Activated naive CD4-positive, alpha-beta T cell treated with anti-CD3 and anti-CD28 coated beads, Interleukin-2, amount 50 U/mL, for 24 hours (primary cell): Measurements from ENCODE around the gene CACNA1B.

Experiments used
- H3K27ac Mint-ChIP-seq: one replicate; pipeline ENCODE4 v1.8.0; 2021; ENCODE audit warnings: mild to moderate bottlenecking, mixed read lengths
- H3K27me3 Mint-ChIP-seq: one replicate; pipeline ENCODE4 v1.8.0; 2021; ENCODE audit warnings: mixed read lengths
- H3K36me3 Mint-ChIP-seq: one replicate; pipeline ENCODE4 v1.8.0; 2021; ENCODE audit warnings: mixed read lengths
- H3K4me1 Mint-ChIP-seq: one replicate; pipeline ENCODE4 v1.8.0; 2021; ENCODE audit warnings: mixed read lengths
- H3K4me3 Mint-ChIP-seq: one replicate; pipeline ENCODE4 v1.8.0; 2021; ENCODE audit warnings: mild to moderate bottlenecking, mixed read lengths
- H3K9me3 Mint-ChIP-seq: one replicate; pipeline ENCODE4 v1.8.0; 2021; ENCODE audit warnings: mixed read lengths

The CACNA1B gene

GRCh38 chr9:137955586-137955985 lies 78.0 kb downstream of the CACNA1B start:
- H3K27me3 Mint-ChIP-seq: no peaks in the 10 kb centered on the region
- H3K9me3 Mint-ChIP-seq: no peaks in the 10 kb centered on the region
- H3K27ac Mint-ChIP-seq: no peak overlapping the region
- H3K4me1 Mint-ChIP-seq: no peaks in the 10 kb centered on the region
- no peak overlapping the region for H3K4me3 Mint-ChIP-seq
- H3K36me3 Mint-ChIP-seq: no peaks in the 10 kb centered on the region

DNA sequence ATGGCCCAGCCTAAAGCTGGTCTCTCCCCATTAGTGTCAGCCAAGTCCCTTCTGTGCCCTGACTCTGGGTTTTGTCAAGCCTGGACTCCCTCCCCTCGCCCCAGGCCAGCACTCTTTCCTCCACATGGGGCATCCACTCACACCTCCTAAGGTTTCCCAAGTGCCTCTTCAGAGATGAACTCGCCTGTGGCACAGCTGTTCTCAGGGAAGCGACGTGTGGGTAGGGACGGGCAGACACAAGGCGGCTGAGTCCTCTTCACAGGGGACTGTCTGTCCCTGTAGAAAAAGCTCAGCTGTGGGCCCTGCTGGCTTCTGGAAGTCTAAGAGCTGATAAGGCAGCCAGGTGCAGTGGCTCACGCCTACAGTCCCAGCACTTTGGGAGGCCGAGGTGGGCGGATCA lies 78.5 kb downstream of the CACNA1B start:
- Mint-ChIP-seq H3K27ac (no peak overlapping the region), H3K4me3 (no peak overlapping the region), H3K9me3 (no peaks in the 10 kb centered on the region), H3K36me3 (no peaks in the 10 kb centered on the region), H3K27me3 (no peaks in the 10 kb centered on the region), H3K4me1 (no peaks in the 10 kb centered on the region)

GRCh38 chr9:137956688-137957385 lies 79.3 kb downstream of the CACNA1B start:
- no peak overlapping the region for H3K4me3 Mint-ChIP-seq

GRCh38 chr9:137959641-137960411 lies 82.2 kb downstream of the CACNA1B start:
- Mint-ChIP-seq H3K9me3 (no peaks in the 10 kb centered on the region), H3K4me3 (no peak overlapping the region), H3K27ac (no peak overlapping the region), H3K4me1 (no peaks in the 10 kb centered on the region), H3K36me3 (no peaks in the 10 kb centered on the region), H3K27me3 (peaks cover 3% of the 10 kb centered on the region)

More at GRCh38 chr9:137956688-137957385, 79.3 kb downstream of the CACNA1B start:
- H3K4me1 Mint-ChIP-seq: no peaks in the 10 kb centered on the region
- H3K9me3 Mint-ChIP-seq: no peaks in the 10 kb centered on the region
- H3K27me3 Mint-ChIP-seq: no peaks in the 10 kb centered on the region
- no peaks in the 10 kb centered on the region for H3K36me3 Mint-ChIP-seq
- no peak overlapping the region for H3K27ac Mint-ChIP-seq

DNA sequence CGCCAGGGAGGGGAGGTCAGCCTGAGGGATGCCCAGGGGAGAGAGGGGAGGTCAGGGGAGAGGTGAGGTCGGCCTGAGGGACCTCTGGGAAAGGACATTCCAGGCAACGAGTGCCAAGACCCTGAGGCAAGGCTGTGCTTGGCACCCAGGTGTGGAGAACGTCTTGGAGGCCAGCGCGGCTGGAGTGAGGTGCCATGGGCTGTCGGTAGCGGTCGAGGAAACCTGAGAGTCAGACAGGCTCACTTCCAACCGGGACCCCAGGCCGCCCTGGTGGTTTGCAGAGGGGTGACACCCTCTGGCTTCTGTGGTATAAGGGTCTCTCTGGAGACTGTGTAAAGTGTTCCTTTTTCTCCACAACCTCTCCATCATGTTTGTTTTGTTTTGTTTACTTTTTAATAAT lies 82.9 kb downstream of the CACNA1B start:
- H3K4me1 Mint-ChIP-seq: no peaks in the 10 kb centered on the region
- H3K4me3 Mint-ChIP-seq: no peak overlapping the region
- H3K9me3 Mint-ChIP-seq: no peaks in the 10 kb centered on the region
- H3K27ac Mint-ChIP-seq: no peak overlapping the region
- H3K36me3 Mint-ChIP-seq: no peaks in the 10 kb centered on the region
- H3K27me3 Mint-ChIP-seq: peaks cover 3% of the 10 kb centered on the region

- no peaks in the 10 kb centered on the region for H3K36me3 Mint-ChIP-seq
- H3K27ac Mint-ChIP-seq: no peak overlapping the region
- H3K27me3 Mint-ChIP-seq: peaks cover 5% of the 10 kb centered on the region
- H3K4me1 Mint-ChIP-seq: no peaks in the 10 kb centered on the region
- no peaks in the 10 kb centered on the region for H3K9me3 Mint-ChIP-seq
- H3K4me3 Mint-ChIP-seq: no peak overlapping the region
Measured at GRCh38 chr9:137963525-137963924, 85.9 kb downstream of the CACNA1B start.

DNA sequence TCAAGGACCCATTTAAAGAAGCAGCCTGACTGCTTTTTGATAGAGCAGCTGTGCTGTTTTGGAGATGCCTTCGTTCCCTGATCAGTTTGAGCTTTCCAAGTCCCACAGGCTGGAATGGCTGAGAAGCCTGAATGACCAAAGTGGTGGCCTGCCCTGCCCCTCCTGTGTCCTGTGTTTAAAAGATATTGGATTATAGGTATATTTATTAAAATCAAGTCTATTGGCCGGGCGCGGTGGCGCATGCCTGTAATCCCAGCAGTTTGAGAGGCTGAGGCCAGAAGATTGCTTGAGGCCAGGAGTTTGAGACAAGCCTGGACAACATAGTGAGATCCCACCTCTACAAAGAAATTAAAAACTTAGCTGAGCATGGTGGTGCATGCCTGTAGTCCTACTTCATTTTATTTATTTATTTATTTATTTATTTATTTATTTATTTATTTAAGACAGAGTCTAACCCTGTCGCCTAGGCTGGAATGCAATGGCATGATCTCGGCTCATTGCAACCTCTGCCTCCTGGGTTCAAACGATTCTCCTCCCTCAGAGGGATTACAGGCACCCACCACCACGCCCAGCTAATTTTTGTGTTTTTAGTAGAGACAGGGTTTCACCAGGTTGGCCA lies 87.7 kb downstream of the CACNA1B start:
- peaks cover 6% of the 10 kb centered on the region for H3K27me3 Mint-ChIP-seq
- H3K36me3 Mint-ChIP-seq: no peaks in the 10 kb centered on the region
- no peak overlapping the region for H3K27ac Mint-ChIP-seq
- no peaks in the 10 kb centered on the region for H3K9me3 Mint-ChIP-seq
- no peaks in the 10 kb centered on the region for H3K4me1 Mint-ChIP-seq
- H3K4me3 Mint-ChIP-seq: no peak overlapping the region

- no peak overlapping the region for H3K27ac Mint-ChIP-seq
- no peaks in the 10 kb centered on the region for H3K4me1 Mint-ChIP-seq
Measured at GRCh38 chr9:137967280-137967953, 89.8 kb downstream of the CACNA1B start.

DNA sequence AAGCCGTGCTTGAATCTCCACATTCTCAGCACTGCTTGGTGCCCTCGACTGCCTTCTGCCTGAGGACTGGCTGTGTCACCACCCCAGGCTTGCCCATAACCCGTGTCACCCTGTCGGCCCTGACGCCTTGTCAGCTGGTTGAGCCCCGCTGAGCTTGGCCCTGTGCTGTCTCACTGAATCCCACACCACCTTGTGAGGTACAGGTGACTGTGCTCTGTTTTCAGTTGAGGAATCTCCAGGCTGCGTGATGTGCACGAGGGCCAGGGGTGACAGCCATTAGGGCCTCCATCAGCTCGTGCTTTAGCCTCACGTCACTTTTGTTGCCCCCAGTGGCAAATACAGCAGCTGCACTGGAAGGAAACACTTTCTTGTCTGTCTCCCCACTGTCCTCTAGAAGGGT lies 90.7 kb downstream of the CACNA1B start:
- H3K27me3 Mint-ChIP-seq: peaks cover 6% of the 10 kb centered on the region
- H3K36me3 Mint-ChIP-seq: no peaks in the 10 kb centered on the region

More at GRCh38 chr9:137967280-137967953, 89.8 kb downstream of the CACNA1B start:
- Mint-ChIP-seq H3K4me3 (no peak overlapping the region), H3K27me3 (peaks cover 6% of the 10 kb centered on the region), H3K9me3 (no peaks in the 10 kb centered on the region), H3K36me3 (no peaks in the 10 kb centered on the region)

DNA sequence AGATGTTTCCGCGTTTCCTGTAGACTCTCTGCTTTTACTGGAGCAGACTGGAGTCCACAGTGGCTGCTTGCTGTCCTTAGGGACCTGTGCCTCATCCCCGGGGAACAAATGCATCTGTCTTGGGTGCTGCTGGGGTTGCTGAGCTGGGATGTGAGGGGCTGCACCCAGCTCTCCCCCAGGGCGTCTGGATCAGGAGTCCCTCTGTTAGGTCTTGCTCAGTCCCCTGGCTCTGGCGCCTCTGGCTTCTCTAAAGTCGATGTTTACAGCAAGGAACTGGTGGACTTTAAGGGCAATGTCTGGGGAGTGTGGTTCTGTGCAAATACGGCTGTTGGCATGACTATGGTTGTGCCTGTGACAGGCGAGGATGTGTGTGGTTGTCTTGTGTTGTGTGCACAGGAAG lies 91.4 kb downstream of the CACNA1B start:
- H3K27me3 Mint-ChIP-seq: peaks cover 4% of the 10 kb centered on the region
- no peaks in the 10 kb centered on the region for H3K4me1 Mint-ChIP-seq
- H3K27ac Mint-ChIP-seq: no peak overlapping the region
- no peaks in the 10 kb centered on the region for H3K36me3 Mint-ChIP-seq
- H3K4me3 Mint-ChIP-seq: no peak overlapping the region
- H3K9me3 Mint-ChIP-seq: no peaks in the 10 kb centered on the region

More for the DNA sequence above, 90.7 kb downstream of the CACNA1B start:
- no peaks in the 10 kb centered on the region for H3K9me3 Mint-ChIP-seq
- H3K27ac Mint-ChIP-seq: no peak overlapping the region
- H3K4me1 Mint-ChIP-seq: no peaks in the 10 kb centered on the region
- no peak overlapping the region for H3K4me3 Mint-ChIP-seq

GRCh38 chr9:137969685-137970084 lies 92.1 kb downstream of the CACNA1B start:
- Mint-ChIP-seq H3K27me3 (peaks cover 3% of the 10 kb centered on the region), H3K9me3 (no peaks in the 10 kb centered on the region), H3K4me1 (no peaks in the 10 kb centered on the region), H3K36me3 (no peaks in the 10 kb centered on the region), H3K27ac (no peak overlapping the region), H3K4me3 (no peak overlapping the region)

GRCh38 chr9:137970098-137970497 lies 92.5 kb downstream of the CACNA1B start:
- Mint-ChIP-seq H3K4me1 (no peaks in the 10 kb centered on the region), H3K27me3 (peaks cover 3% of the 10 kb centered on the region), H3K27ac (no peak overlapping the region), H3K36me3 (no peaks in the 10 kb centered on the region), H3K9me3 (no peaks in the 10 kb centered on the region), H3K4me3 (no peak overlapping the region)

- Mint-ChIP-seq H3K27ac (no peak overlapping the region), H3K27me3 (peaks cover 3% of the 10 kb centered on the region), H3K36me3 (no peaks in the 10 kb centered on the region), H3K4me3 (no peak overlapping the region), H3K4me1 (no peaks in the 10 kb centered on the region), H3K9me3 (no peaks in the 10 kb centered on the region)
Measured at GRCh38 chr9:137970686-137971476, 93.3 kb downstream of the CACNA1B start.

DNA sequence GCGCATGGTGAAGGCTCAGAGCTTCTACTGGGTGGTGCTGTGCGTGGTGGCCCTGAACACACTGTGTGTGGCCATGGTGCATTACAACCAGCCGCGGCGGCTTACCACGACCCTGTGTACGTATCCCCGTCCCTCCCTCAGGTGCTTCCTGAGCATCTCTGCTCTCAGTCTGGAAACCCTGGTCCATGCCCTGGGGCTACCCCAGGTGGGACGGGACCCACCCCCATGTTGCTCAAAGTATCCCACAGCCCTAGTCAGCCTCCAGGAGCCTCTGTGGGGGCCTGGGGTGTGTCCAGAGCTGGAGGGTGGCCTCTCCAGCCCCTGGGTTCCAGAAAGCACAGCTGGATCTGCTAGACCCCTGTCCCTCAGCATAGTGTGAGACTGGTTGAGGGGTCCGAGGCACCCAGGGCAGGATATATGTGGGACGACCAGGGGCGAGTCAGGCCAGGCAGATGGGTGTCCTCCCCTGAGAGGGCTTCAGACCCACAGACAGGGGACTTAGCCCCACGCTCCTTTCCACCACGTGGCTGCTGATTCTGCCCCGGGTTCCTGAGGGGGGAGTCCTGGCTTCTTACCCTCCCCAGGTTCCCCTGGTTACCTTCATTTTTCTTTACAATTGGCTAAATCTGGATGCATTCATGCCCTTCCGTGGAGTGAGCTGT lies 94.0 kb downstream of the CACNA1B start:
- Mint-ChIP-seq H3K36me3 (no peaks in the 10 kb centered on the region), H3K4me1 (no peaks in the 10 kb centered on the region), H3K4me3 (no peak overlapping the region), H3K27me3 (peaks cover 3% of the 10 kb centered on the region), H3K9me3 (no peaks in the 10 kb centered on the region), H3K27ac (no peak overlapping the region)
